Testis (tissue), 2 donors: Measurements from ENCODE around the gene ITSN2.

Source experiments
- POLR2A ChIP-seq: fragments of 450-650 bp; IDR thresholded peaks from one replicate; pipeline ENCODE4 v1.6.1; 2017; ENCODE audit warnings: antibody characterized with exemption, mild to moderate bottlenecking, moderate library complexity
- TF ChIP-seq, protein P1 (sequence below), 3 experiments: fragments of 450-650 bp in 2 of 3; fragments of 200-600 bp in 1 of 3; sonication (generic) in 1 of 3; IDR thresholded peaks; one replicate each; pipeline ENCODE4 v1.5.1; 2016 to 2019; ENCODE audit warnings: antibody characterized with exemption in 3 of 3, mild to moderate bottlenecking in 2 of 3, moderate library complexity in 1 of 3

DNA sequence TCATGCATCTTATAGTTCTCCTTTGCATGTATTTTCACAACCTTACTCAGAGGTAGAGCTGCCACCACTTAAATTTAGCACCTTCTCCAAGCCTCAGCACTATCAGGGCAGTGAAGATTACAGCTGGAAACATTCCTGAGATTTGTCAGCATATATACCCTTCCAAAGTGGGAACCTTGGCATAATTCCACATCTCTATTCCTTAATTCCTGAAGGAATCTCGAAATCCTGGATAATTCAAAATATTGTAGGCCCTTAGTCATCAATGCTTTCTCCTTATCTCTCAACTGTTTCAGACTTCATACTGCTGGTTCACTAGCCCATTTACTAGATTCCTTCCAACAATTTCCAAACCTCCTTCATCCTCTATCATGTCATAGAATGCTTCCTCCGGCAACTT lies 87.4 kb downstream of the ITSN2 start:
- TF ChIP-seq, protein P1, sequence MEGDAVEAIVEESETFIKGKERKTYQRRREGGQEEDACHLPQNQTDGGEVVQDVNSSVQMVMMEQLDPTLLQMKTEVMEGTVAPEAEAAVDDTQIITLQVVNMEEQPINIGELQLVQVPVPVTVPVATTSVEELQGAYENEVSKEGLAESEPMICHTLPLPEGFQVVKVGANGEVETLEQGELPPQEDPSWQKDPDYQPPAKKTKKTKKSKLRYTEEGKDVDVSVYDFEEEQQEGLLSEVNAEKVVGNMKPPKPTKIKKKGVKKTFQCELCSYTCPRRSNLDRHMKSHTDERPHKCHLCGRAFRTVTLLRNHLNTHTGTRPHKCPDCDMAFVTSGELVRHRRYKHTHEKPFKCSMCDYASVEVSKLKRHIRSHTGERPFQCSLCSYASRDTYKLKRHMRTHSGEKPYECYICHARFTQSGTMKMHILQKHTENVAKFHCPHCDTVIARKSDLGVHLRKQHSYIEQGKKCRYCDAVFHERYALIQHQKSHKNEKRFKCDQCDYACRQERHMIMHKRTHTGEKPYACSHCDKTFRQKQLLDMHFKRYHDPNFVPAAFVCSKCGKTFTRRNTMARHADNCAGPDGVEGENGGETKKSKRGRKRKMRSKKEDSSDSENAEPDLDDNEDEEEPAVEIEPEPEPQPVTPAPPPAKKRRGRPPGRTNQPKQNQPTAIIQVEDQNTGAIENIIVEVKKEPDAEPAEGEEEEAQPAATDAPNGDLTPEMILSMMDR (IDR thresholded peaks at IDR 0.05), result no peak
- TF ChIP-seq POLR2A, result no peak
